Adrenal gland (tissue), 5 donors: ENCODE data around the gene C20orf144.

Experiments
- POLR2A ChIP-seq, 2 donors: fragments of 450-650 bp; IDR thresholded peaks; one replicate each; pipeline ENCODE4 v1.6.1; 2017; ENCODE audit warnings: antibody characterized with exemption in 2 of 2, mild to moderate bottlenecking in 2 of 2, moderate library complexity in 1 of 2
- TF ChIP-seq, protein P1 (sequence below), 6 experiments: fragments of 450-650 bp in 4 of 6; fragments of 200-600 bp in 2 of 6; sonication (generic) in 1 of 6; IDR thresholded peaks; 1 replicate in 5 of 6; 2 replicates in 1 of 6; pipeline versions ENCODE4 v1.5.1 to v1.8.0; 2016 to 2021; ENCODE audit warnings: antibody characterized with exemption in 6 of 6, mild to moderate bottlenecking in 2 of 6, moderate library complexity in 1 of 6
- donor health status: DM: no; HTN: no; CAD: no.

DNA sequence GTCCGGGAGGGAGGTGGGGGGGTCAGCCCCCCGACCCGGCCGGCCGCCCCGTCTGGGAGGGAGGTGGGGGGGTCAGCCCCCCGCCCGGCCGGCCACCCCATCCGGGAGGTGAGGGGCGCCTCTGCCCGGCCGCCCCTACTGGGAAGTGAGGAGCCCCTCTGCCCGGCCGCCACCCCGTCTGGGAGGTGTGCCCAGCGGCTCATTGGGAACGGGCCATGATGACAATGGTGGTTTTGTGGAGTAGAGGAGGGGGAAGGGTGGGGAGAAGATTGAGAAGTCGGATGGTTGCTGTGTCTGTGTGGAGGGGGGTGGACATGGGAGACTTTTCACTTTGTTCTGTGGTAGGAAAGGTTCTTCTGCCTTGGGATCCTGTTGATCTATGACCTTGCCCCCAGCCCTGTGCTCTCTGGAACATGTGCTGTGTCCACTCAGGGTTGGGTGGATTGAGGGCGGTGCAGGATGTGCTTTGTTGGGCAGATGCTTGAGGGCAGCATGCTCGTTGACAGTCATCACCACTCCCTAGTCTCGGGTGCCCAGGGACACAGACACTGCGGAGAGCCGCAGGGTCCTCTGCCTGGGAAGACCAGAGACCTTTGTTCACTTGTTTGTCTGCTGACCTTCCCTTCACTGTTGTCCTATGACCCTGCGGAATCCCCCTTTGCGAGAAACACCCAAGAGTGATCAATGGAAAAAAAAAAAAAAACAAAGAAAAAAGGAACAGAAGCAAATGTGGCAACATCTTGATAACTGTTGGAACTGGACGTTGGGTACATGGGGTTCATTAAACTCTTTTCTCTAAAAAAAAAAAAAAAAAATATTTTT, 39.7 kb downstream of the C20orf144 start:
- TF ChIP-seq, protein P1, sequence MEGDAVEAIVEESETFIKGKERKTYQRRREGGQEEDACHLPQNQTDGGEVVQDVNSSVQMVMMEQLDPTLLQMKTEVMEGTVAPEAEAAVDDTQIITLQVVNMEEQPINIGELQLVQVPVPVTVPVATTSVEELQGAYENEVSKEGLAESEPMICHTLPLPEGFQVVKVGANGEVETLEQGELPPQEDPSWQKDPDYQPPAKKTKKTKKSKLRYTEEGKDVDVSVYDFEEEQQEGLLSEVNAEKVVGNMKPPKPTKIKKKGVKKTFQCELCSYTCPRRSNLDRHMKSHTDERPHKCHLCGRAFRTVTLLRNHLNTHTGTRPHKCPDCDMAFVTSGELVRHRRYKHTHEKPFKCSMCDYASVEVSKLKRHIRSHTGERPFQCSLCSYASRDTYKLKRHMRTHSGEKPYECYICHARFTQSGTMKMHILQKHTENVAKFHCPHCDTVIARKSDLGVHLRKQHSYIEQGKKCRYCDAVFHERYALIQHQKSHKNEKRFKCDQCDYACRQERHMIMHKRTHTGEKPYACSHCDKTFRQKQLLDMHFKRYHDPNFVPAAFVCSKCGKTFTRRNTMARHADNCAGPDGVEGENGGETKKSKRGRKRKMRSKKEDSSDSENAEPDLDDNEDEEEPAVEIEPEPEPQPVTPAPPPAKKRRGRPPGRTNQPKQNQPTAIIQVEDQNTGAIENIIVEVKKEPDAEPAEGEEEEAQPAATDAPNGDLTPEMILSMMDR (IDR thresholded peaks at IDR 0.05) = no peak
- TF ChIP-seq POLR2A (IDR thresholded peaks at IDR 0.05) = no peak
